ENCODE measurements around the gene APLNR. TPM values are rescaled to one million over a fixed set of nuclear protein-coding genes. Genes with fewer than 3 reads are reported as not detected.
"Not testable (repeated sequence)": the region's sequence is repeated elsewhere in the genome, so short reads cannot be mapped to it uniquely, and the experiment has no call there.

The APLNR gene
- total RNA-seq: 12.7 TPM

DNA sequence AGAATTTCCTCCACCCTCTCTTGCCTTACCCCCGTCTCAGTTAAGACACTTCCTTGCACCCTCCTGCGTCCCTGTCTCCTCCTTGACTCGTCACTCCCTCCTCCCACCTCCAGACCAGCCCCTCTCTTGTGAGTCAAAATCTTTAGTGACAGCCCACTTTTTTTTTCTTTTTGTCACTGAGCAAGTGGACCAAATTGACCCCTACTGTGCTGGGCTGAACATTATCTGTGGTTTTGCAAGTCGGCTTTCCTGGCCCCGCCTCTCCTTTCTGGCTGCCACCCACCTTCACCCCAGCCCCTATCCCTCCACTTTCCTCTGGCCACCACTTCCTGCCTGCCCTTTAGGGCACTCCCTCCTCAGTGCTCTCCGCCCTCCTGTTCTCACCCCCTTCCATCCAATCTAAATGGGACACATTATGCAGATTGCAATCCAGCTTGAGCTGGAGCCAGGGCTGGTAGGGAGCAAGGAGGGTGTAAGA, at the start of gene APLNR:
APLNR (minus strand) TSS at position 47 of the 478 bp plus-strand sequence. CDS start 246 bp downstream, outside the sequence.
- intact Hi-C loops (cut with DNase I): no loop called here
- DNase-seq (ENCODE audit: low spot score): no peak
- no peak for ATAC-seq

DNA sequence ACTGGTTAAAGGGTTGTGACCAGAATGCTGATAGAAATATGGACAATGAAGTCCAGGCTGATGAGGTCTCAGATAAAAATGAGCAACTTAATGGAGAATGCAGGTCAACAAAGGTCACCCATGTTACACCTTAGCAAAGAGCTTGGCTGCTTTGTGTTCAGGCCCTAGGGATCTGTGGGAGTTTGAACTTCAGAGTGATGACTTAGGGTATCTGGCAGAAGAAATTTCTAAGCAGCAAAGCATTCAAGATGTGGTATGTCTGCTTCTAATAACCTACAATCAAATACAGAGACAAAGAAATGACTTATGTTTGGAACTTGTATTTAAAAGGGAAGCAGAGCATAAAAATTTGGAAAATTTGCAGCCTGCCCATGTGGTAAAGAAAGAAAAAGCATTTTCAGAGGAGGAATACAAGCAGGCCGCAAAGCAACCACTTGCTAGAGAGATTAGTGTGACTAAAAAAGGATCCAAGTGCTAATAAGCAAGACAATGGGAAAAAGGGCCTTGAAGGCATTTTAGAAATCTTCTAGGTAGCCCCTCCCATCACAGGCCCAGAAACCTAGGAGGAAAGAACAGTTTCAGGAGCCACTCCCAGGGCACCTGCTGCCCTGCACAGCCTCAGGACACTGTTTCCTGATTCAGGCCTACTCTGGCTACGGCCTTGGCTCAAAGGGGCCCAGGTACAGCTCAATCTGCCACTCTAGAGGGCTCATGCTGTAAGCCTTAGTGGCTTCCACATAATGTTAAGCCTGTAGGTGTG, 46.4 kb upstream of the APLNR start:
- DNase-seq (ENCODE audit: low spot score) (no peak), ATAC-seq (no peak)
- intact Hi-C loops (cut with DNase I): no loop called here

- DNase-seq (ENCODE audit: low spot score); intact Hi-C loops (cut with DNase I); ATAC-seq: not testable (repeated sequence)
Observed at GRCh38 chr11:57281546-57281945, 44.5 kb upstream of the APLNR start.

- intact Hi-C loops (cut with DNase I): no loop called here
- DNase-seq (ENCODE audit: low spot score) (no peak), ATAC-seq (no peak)
Observed at GRCh38 chr11:57279116-57279515, 42.1 kb upstream of the APLNR start.

DNA sequence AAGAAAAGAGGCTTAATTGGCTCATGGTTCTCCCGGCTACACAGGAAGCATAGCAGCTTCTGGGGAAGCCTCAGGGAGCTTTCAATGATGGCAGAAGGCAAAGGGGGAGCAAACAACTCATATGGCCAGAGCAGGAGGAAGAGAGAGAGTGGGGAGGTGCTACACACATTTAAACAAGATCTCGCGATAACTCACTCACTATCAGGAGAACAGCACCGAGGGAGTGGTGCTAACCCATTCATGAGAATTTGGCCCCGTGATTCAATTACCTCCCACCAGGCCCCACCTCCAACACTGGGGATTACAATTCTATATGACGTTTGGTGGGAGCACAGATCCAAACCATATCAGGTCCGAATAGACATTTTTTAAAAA, 41.7 kb upstream of the APLNR start:
- ATAC-seq: no peak
- intact Hi-C loops (cut with DNase I): no loop called here
- no peak for DNase-seq (ENCODE audit: low spot score)

DNA sequence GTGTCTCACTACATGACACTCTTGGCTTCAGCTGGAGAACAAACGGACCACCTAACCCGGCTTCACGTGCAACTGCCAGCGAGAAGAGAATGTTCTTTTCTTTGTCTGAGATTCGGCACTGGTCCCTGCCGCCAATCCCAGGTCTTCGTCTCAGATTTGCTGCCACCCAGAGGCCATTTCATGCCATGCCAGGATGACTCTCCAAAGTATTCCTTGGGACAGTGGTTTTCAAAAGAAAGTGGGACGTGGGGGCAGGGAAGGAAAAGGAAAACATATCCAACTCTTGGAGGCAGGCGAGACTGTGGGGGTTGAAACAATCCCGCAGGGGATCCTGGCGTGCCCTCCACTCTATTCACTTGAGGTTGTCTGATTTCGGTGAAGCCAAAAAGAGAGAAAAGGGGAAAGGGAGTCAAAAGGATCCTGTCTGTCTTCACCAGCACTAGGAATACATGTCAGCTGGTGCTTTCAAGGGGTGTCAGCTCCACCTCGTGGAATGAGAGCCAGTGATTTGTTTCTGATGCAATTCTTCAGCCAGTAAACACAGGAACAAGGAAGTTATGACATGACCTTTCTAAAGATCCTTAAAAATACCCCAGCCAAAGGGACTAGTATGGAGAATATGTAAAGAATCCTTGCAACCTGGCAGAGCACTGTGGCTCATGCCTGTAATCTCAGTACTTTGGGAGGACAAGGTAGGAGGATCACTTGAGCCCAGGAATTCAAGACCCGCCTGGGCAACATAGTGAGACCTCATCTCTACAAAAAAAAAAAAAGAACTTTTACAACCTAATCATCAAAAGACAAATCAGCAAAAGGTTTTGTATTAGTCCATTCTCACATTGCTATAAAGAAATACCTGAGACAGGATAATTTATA, 41.0 kb upstream of the APLNR start:
- ATAC-seq (peak; percentile 91), DNase-seq (ENCODE audit: low spot score) (peak; percentile 82)
- intact Hi-C loops (cut with DNase I): no loop called here

GRCh38 chr11:57276971-57277675, 40.1 kb upstream of the APLNR start:
- no peak for DNase-seq (ENCODE audit: low spot score)
- intact Hi-C loops (cut with DNase I): no loop called here
- ATAC-seq: no peak

GRCh38 chr11:57276169-57276970, 39.3 kb upstream of the APLNR start:
- DNase-seq (ENCODE audit: low spot score) (no peak), ATAC-seq (no peak)
- intact Hi-C loops (cut with DNase I): no loop called here

GRCh38 chr11:57275582-57275981, 38.5 kb upstream of the APLNR start:
- no peak for DNase-seq (ENCODE audit: low spot score)
- intact Hi-C loops (cut with DNase I): no loop called here
- no peak for ATAC-seq

DNA sequence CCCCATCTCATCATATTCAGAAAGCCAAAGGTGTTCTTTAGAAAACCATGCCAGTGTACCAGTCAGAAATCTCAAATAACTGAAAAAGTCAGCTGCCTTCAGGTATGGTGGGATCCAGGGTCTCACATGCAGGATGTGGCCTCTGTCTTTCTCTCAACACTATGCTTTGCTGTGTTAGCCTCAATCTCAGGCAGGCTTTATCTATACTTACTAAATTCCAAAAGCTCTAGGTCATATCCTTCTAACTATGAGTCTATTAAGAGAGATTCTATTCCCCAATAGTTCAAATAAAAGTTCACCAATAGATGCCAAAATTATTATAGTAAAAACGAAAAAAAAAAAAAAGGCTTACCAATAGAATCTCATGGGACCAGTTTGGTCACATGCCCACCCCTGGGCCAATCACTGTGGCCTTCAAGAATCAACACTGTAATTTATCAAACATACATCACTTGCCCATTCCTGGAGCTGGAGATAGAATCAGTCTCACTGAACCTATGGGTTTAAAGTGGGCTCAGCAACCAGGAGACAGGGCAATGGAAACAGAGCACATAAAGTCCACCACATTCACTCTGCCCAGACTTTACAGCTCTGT, 38.0 kb upstream of the APLNR start:
- DNase-seq (ENCODE audit: low spot score) (no peak), ATAC-seq (no peak)
- intact Hi-C loops (cut with DNase I): no loop called here

- DNase-seq (ENCODE audit: low spot score): no peak
- intact Hi-C loops (cut with DNase I): no loop called here
- no peak for ATAC-seq
Observed at GRCh38 chr11:57273448-57274058, 36.5 kb upstream of the APLNR start.

DNA sequence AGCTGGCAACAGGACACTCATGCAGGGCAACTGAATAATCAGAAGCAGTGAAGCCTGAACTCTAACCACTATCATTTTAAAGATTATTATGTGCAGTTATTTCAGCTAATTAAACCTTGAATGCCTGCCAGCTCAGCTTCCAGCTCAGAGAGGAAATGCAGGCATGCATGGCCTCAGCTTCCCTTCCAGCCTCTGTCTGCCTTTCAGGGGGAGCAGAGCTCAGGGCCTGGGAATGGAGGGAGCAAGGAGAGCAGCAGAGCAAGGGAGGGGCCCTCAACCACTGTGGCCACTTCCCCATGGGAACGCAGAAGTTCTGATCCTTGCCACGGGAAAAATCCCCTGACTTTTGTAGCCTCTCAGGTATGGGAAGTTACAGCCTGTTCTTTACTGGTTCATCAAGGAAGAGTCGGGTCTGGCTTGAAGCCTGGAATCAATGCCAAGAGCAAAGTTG, 32.5 kb upstream of the APLNR start:
- no peak for ATAC-seq
- no peak for DNase-seq (ENCODE audit: low spot score)
- intact Hi-C loops (cut with DNase I): no loop called here

- ATAC-seq (no peak), DNase-seq (ENCODE audit: low spot score) (no peak)
- intact Hi-C loops (cut with DNase I): no loop called here
Observed at GRCh38 chr11:57266157-57266556, 29.1 kb upstream of the APLNR start.

GRCh38 chr11:57263351-57263750, 26.3 kb upstream of the APLNR start:
- no peak for DNase-seq (ENCODE audit: low spot score)
- intact Hi-C loops (cut with DNase I): no loop called here
- ATAC-seq: no peak

- ATAC-seq: no peak
- intact Hi-C loops (cut with DNase I): no loop called here
Observed at GRCh38 chr11:57262157-57262556, 25.1 kb upstream of the APLNR start.

GRCh38 chr11:57260937-57261783, 24.1 kb upstream of the APLNR start:
- intact Hi-C loops (cut with DNase I): no loop called here
- DNase-seq (ENCODE audit: low spot score) (no peak), ATAC-seq (no peak)

More at GRCh38 chr11:57262157-57262556, 25.1 kb upstream of the APLNR start:
- DNase-seq (ENCODE audit: low spot score): no peak

GRCh38 chr11:57256119-57256518, 19.1 kb upstream of the APLNR start:
- intact Hi-C loops (cut with DNase I): no loop called here
- DNase-seq (ENCODE audit: low spot score): no peak
- ATAC-seq: no peak
